Activated effector memory CD4-positive, alpha-beta T cell treated with Interleukin-2 at 50 U/mL for 16 hours (primary cell): ENCODE measurements around the gene NEDD4L.

Experiments used
- DNase-seq: peaks from one replicate; pipeline ENCODE4 v3.0.0-alpha.2; 2020

NEDD4L gene

DNA sequence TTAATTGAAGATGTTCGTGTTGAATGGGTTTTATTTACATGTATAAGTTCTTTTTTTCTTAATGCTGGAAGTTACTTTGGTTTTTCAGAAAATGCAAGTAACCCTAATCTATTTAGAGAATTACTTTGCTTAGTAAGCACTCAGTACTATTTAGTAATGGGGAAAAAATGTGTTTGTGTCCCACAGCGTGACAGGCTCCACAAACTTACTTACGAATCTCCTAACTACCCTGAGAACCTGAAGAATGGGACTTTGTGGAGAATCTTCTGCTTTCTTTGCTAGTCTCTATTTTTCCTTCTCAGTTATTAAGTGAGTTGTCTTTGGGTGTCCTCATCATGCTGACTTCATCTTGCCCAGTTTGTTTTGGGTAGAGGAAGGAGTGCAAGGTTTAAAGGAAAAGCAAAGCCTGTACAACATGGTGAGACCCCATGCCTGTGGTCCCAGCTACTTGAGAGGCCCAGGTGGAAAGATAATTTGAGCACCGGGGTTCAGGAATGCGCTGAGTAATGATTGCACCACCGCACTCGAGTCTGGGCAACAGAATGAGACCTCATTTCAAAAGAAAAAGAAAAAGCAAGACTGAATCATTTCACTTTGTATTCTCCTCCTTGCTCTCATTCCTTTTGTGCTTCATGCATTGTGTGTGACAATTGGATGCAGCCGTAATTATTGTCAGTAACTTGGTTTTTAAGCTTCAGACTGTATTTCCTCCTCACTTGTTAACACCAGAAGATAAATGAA lies 10.2 kb downstream of the NEDD4L start:
- no peak for DNase-seq

DNA sequence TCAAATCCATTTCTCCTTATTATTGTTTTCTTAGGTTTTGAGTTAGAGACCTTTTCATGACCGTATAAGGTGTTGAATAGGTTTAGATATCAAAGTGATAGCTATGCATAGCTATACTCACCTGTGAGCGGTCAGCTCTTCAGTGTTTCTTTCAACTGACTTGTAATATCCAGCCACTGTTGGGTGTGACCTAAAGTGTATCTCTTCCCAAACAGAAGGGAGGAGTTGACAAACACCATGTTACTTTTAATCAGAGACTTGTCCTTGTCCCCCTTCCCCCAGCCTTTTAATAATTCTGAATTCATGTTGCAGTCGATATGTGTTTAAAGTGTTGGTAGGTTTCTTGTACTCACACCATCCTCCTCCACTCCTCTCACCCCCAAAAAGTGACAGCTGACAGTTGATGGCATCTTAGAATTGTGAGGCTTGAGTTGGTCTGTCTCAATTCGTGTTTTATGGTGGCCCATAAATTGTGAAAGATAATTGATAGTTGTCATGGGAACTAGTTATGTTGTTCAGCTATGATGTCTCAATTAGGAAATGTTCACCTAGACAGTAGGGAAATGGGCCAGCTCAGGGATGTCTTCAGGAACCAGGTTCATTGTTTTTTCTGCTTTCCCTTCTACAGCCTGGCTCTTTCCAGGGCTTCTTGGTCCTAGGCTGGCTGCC lies 12.0 kb downstream of the NEDD4L start:
- no peak for DNase-seq

DNA sequence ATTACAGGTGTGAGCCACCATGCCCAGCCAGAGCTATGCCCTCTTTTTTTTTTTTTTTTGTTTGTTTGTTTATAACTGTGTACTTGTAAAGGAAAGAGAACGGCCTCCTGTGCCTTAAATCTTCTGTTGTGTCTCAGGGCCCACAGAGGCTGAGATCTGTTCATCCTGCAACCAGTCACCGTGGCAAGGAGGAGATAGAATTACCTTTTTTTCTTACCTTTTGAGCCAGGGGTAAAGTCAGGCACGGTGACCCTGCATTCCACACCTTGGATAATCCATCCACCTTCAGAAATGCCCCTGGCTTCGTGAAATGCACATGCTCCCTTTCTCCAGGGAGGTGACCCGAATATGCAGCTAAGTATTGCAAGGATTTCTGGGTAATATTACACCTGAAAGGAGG lies 12.8 kb downstream of the NEDD4L start:
- no peak for DNase-seq

DNA sequence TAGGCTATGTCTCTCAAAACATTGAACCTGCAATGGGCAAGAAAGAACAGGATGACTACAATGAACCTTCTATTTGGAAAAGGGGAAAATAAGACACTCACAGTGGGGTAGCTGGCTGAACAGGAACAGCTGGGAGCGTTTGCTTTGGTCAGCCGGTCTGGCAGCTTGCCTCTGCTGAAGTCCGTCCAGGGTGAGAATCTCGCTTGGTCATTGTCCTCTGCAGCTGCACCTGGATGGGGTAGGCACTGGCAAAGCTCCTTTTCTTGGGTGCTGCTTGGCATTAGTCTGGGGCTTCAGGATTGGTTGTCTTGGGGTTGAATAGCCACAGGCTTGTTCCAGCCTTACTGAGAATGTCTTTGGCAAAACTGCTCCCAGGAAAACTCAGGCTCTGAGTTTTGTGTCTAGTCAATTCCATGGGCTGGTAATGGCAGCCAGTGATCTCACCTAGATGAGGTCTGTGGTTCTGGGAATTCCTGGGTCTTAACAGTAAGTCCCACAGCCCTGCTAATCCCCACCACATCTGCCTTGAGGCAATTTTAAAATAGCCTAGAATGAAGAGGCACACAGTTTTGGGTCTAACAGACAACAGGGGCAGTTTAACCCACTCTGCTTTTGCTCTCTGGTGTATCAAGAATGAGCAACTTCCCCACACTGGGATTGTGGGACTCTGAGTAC lies 13.4 kb downstream of the NEDD4L start:
- no peak for DNase-seq

DNA sequence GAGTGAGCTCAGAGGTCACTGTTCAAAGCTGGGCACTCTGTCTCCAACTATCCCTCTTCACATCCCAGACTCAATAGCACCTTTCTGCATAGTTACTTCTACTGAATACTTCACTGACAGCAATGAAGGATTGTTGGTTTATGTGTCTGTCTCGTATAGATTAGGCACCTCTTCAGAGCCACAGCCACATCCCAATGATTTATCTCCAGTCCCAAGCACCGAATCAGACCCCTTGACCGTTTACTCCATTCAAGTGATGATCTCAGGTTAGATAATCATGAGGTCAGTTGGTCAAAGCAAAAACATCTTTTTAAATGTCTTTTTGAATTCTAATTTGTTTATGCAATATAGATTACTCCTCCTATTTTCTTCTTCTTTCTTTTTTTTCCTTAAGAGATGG lies 14.7 kb downstream of the NEDD4L start:
- DNase-seq: no peak

DNA sequence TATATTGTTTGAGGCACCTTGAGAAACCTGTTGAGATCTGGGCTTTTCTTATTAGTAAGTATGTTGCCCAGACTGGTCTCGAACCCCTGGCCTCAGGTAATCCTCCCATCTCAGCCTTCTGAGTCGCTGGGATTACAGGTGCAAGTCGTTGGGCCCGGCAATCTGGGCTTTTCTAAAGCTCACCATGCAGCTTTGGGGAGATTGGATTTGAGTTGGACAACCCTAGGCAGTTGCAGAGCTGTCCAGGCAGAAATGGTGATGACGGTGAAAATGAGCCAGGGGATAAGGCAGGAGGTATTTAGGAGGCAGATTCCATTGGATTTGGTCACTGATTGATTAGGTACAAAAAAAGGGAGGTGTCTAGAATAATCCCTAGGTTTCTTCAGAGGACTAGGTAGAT lies 16.2 kb downstream of the NEDD4L start:
- no peak for DNase-seq

DNA sequence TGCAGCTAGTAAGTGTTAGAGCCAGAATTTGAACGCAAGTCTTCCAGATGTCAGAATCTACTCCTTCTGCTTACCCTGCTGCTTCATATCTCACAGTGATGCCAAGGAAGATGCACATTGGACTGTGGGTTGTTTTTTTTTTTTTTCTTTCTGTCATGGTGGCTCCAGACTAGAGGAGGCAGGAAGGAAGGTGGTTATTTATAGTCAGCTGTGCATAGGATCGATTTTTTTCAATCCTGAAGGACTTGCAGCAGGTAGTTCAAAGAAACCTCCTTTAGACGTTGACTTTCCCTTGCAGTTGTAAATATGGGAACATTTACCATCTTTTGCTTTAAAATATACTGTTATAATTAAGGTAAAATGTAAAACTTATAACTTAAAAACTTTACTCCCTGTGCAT lies 17.3 kb downstream of the NEDD4L start:
- DNase-seq: no peak

DNA sequence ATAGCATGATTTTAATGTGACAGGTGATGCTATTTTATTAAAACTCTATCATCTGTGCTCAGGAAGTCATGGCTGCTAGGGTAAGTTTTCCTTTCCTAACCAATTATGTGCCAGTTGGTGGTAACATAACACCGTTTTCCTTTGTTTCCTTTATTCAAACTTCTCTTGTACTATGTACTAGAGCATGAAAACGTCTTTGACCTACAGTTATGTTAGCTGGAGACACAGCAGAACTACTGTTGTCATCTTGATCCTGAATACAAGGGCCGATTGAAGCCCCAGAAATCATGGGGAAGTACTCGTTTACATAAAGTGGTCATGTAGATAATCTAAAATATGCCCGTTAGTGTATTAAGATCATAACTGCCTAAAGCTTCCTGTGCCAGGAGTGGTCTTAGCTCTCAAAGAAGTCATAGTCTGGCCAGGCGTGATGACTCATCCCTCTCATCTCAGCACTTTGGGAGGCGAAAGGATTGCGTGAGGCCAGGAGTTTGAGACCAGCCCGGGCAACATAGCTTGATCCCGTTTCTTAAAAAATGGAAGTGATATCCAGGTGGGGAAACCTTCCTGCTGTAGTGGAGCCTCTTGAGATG lies 20.5 kb downstream of the NEDD4L start:
- DNase-seq: no peak

DNA sequence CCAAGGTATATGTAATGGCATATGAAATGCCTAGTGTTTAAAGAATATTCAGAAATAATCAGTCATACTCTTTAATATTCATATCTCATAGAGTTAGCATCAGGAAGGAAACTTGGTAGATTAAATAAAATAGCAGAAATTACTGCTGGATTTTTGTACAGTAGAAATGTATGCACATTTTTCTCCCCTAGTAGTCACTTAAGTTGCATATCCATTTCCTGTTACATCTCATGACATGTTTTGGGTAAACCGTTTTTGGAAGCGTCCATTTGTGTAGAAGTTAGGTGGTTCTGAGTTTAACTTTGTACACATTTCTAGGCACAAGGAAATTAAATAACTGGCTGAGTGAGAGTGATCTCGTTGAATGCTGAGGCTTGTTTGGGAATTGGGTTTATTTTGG lies 21.9 kb downstream of the NEDD4L start:
- no peak for DNase-seq

DNA sequence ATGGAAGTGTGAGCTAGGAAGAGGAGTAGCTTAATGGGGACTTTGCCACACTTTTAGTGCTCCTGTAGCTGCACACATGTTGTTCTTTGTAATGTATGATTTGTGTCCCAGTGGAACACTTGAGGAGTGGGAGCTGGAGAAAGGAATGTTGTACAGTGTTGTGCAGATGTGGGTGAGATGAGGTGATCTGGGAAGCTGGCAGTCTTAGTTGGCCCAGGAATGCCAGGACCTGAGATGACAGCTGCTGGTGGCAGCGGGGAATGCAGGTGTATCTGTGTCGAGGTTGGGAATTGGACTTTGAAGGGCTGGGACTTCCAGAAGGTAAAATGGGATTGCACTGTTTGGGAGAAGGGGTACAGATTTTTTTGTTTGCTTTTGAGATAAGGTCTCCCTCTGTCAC lies 23.6 kb downstream of the NEDD4L start:
- DNase-seq: no peak

DNA sequence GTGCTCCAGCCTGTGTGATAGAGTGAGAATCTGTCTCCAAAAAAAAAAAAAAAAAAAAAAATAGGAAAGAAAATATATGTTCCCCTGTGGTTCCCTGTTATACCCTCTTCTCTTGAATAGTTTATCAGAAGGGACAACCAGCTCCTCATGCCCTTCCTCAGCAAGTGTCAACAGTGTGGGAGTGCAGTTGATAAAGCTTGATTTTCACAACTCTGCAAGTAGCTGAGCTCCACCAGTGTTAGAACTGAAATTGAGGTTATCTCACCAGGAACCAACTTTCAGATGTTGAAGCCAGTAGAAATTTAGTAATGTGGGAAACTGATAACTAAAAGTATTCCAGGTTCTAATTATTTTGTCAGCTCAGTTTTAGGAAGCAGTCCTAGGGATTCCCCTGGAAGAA lies 25.1 kb downstream of the NEDD4L start:
- no peak for DNase-seq

DNA sequence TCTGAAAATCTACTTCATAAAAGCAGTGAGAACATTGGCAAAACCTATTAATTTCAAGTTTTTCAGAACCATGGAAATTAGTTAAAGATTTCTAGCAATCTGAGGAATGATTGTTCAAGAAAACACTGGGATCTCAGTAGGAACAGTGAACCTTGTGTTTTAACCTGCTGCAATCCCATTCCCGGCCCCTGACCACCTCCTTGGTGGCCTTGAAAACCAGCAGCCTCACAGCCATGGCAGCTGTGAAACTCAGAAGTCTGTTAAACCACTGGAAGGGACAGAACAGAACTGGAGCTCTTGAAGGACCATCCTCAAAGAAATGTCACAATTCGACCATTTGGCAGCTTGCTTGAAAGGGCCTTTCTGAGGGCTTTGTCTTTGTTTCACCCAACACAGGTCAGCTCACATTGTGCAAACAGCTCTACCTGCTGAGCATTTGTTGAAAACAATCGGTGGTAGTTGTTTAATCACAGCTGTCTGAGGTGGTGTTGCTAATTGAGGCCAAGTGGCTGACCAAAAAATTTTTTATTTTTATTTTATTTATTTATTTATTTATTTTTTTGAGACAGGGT lies 25.8 kb downstream of the NEDD4L start:
- DNase-seq: no peak

DNA sequence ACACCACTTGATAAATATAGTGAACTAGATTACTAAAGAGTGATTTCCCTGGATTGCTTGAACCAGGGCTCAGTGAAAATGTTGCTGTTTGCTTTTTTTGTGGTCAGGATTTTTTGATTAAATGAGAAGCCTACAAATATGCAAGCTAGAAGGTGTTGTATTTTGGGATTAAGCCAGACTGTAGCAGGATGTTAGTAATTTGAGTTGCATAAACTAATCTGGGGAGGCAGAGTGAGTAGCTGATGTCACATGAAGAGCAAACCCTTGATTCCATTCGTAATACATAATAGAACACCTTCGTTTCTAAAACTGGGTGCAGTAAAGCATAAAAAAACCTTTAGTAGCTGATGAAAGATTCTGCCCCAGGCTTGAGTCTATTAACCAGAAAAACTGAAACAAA lies 32.0 kb downstream of the NEDD4L start:
- DNase-seq: no peak

DNA sequence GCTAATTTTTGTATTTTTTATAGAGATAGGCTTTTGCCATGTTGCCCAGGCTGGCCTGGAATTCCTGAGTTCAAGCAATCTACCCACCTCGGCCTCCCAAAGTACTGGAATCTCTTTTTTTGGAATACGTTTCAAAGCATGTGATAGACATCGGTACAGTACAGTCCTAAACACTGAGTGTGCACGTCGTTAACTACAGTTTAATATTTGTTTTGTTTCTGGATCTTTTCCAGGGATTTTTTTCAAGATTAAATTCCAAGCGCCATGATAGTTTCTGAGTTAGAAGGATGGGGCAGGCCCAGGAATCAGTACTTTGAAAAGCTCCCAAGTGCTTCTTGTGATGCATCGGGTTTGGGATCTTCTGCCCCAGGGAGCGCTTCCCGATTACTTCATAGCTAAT lies 33.3 kb downstream of the NEDD4L start:
- DNase-seq: no peak

DNA sequence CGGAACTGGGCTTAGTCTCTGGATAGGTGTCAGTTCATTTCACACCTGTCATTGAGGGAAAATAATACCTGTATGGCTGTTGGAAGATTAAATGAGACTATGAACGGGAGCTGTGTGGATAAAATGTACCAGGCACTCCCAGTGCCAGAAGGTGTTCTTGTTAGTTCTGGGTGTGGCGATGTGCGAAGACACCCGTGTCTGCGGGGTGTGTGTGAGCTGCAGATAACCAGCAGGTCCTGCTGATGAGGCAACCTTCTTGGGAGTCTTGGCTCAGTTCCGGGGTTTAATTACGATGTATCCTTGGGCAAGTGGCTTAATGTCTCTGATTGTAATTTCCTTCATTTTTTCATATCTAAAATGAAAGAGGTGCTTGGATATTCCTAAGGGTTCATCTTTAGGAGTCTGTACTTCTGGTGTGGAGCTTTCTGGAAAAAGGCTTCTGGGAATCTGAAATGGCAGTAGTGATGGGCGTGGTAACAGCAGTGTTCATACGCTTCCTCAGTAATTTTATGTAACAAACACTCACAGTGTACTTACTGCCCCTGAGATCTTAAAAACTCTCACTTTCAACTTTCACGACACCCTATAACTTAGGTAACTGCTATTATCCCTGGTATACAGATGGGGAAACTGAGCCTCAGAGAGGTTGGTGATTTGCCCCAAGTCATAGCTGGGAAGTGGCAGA lies 35.0 kb downstream of the NEDD4L start:
- DNase-seq: no peak

DNA sequence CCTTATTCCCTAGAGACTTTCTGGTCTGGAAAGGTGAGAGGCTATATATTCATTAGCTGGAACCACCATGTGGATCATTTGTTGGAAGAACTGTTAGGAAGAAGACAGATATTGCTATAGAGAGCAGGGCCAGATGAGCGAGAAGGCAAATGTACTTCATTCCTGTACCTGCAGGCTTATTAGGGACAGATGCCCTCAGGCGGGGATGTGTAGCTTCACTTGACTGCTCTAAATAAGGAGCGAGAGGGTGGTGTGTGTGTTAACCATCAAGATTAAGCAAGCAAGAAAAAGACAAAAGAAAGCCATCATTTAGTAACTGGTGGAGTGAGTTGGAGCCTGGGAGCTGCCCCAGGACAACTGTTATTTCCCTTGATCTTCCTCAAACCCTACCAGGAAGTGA lies 36.4 kb downstream of the NEDD4L start:
- DNase-seq: no peak

DNA sequence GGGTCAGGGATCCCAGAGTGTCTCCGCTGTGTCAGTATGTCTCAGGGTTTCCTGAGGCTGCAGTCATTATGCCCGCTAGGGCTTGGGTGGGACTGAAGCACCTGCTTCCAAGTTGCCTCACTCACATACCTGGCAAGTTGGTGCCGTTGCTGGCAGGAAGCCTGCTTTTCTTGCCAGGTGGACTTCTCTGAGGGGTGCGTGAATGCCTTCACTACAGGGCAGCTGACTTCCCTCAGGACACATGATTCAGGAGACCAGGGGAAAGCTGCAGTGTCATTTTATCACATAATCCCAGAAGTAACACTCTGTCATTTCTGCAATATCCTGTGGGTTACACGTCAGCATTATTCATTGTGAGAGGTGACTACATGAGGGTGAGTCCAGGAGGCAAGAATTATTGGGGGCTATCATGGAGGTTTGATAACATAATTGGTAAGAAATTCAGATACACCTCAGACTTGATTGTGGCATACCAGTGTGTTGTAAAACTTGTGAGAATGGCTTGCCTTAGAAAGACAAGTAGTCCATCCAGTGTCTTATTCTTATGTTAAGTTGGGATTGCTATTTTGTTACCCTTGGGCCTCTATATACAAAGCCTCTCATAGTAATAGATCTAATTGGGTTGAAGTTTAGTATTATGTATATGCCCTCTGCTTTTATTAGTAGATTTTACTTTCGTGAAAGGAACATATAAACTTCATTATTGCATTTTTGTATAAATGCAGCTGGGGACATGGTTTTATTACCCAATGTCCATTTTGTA lies 44.1 kb downstream of the NEDD4L start:
- DNase-seq: no peak

DNA sequence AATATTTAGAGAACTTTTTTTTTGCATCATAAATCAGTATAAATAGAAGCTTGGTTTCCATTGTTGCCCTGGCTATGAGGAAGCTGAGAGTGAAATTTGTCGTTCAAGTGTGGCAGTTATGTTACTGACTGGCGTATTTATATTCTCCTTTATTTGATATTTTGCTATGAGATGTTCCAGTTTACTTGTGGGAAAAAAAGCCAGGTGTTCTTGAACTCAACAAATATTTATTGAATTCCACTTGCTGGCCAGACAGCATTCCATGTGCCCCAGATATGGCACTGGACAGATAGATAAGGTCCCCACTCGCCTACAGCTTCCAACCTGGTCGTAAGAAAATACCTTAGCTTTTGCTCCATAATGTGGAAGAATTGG lies 44.7 kb downstream of the NEDD4L start:
- DNase-seq: no peak

DNA sequence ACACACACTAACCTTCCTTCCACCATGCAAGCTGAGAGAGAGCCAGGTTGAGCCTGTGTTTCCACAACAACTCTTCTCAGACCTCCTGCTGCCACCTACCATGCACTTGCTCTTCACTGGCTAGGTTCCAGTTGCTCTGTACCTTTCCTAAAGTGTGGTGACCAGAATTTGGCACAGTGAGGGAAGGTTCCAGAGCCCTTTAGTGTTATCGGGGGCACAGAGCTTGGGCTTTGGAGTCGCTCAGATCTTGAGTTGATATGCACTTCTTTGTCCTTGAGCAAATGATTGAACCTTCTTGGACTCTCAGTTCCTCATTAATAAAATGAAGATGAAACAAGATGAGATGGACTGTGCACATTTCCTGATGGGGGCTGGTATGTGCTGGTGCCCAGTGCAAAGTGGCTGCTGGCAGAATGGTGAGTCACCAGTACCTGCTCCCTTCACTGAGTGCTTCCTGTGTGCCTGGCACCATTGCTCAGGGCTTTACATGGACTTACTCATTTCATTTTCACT lies 47.1 kb downstream of the NEDD4L start:
- no peak for DNase-seq

DNA sequence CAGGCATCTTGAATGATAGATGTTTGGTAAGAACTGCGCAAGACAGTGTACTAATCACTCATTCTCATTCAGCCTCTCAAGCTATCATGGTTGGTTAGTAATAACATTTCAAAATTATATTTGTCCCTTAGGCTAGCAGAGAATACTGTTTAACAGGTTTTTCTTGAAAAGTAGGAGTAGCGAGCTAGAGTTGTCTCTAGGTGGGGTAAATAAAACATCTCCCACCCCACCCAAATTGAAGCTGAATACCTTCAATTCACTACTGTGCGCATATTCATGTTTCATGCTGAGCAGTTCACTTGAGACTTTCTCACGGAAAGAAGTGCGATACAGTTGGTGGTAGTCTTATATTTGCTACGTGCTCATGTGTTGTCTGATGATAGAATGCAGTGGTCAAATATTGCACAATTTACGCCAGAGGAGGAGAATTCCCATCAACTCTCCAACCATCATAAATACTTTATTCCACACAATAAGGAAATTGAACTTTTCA lies 49.3 kb downstream of the NEDD4L start:
- DNase-seq: no peak

DNA sequence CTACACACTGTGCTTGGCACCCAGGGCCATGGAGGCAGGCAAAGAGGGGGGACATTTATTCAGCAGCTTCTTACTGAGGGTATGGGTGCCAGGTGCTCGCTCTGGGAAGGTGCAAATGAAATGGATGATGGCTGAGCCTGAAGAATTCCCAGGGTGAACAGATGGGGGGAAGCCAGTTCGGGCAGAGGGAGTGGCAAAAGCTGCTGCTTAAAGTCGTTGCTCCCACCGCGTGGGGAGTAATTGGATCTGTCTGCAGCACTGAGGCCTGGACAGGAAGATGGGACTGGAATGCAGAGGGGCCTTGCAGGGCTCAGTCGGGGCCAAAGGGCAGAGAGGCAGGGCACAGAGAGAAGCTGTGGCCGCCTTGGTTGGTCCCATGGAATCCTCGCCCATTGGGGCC lies 51.2 kb downstream of the NEDD4L start:
- no peak for DNase-seq

DNA sequence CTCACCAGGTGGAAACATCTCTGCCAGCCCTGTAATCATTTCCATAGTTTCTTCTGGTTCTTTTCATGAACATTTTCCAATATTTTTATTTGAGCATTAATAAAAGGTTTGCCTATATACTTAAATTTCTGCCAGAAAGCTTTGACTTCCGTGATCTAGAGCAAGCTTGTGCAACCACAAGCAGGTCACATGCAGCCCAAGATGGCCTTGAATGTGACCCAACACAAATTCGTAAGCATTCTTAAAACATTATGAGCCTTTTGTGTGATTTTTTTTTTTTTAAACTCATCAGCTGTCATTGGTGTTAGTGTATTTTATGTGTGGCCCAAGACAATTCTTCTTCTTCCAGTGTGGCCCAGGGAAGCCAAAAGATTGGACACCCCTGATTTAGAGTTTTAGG lies 51.6 kb downstream of the NEDD4L start:
- no peak for DNase-seq
